K562 (cell line): ENCODE measurements around the gene RGS3.

ENCODE experiments used
- ATF2 ChIP-seq: sonication (generic); formaldehyde crosslinking; IDR thresholded peaks from 2 replicates; pipeline ENCODE4 v1.8.1; 2022; ENCODE audit warnings: missing genetic modification reagents
- CTCF ChIP-seq, 3 experiments: IDR thresholded peaks in 2 of 3; conservative IDR thresholded peaks in 1 of 3; 2 replicates each; pipeline ENCODE4 v1.5.1; 2011 to 2012; ENCODE audit warnings: low read length in 3 of 3, mild to moderate bottlenecking in 3 of 3, control low read depth in 2 of 3, improper control_type of control experiment in 1 of 3, inconsistent platforms in 1 of 3, low read depth in 1 of 3, mixed read lengths in 1 of 3, moderate library complexity in 1 of 3; ENCODE audit not compliant: insufficient read depth in 2 of 3
- USF2 ChIP-seq: sonication (generic); formaldehyde crosslinking; IDR thresholded peaks from 2 replicates; pipeline ENCODE4 v1.5.0; 2020; ENCODE audit warnings: missing genetic modification reagents

- TF ChIP-seq USF2 (no peak), CTCF (IDR thresholded peaks at IDR 0.05 in 2 of 3, conservative IDR thresholded peaks at IDR 0.05 in 1 of 3; ENCODE audit: insufficient read depth in 2 of 3, low read depth in 1 of 3, low read length in 3 of 3) (no peak), ATF2 (no peak)
Measured at GRCh38 chr9:113646491-113646890, 183.0 kb downstream of the RGS3 start.
